HEK293 (cell line): ENCODE data around the gene LRFN2.

ENCODE experiments used
- BCL11A ChIP-seq: fragments of 450-650 bp; formaldehyde crosslinking; IDR thresholded peaks from 2 replicates; pipeline ENCODE4 v1.5.1; 2016; ENCODE audit warnings: low read depth, missing biosample characterization, missing genetic modification characterization
- HOXD13 ChIP-seq: sonication (generic); formaldehyde crosslinking; IDR thresholded peaks from 2 replicates; pipeline ENCODE4 v1.8.0; 2022; ENCODE audit warnings: missing genetic modification reagents, borderline replicate concordance
- PRDM1 ChIP-seq: fragments of 450-650 bp; formaldehyde crosslinking; IDR thresholded peaks from 2 replicates; pipeline ENCODE4; 2016; ENCODE audit warnings: missing biosample characterization, missing genetic modification characterization
- ZBTB21 ChIP-seq: fragments of 450-650 bp; formaldehyde crosslinking; IDR thresholded peaks from 2 replicates; pipeline ENCODE4 v1.5.1; 2017; ENCODE audit warnings: missing biosample characterization, missing genetic modification characterization
- TF ChIP-seq, protein P1 (sequence below): fragments of 450-650 bp; formaldehyde crosslinking; IDR thresholded peaks from 2 replicates; pipeline ENCODE4 v1.5.1; 2016; ENCODE audit warnings: missing biosample characterization, missing genetic modification characterization
- TF ChIP-seq, protein P2 (sequence below): fragments of 450-650 bp; formaldehyde crosslinking; IDR thresholded peaks from 2 replicates; pipeline ENCODE4 v1.5.1; 2016; ENCODE audit warnings: missing biosample characterization, missing genetic modification characterization, borderline replicate concordance
- TF ChIP-seq, protein P3 (sequence below): fragments of 450-650 bp; formaldehyde crosslinking; IDR thresholded peaks from 2 replicates; pipeline ENCODE4 v1.5.1; 2016; ENCODE audit warnings: missing biosample characterization, missing genetic modification characterization, borderline replicate concordance
- TF ChIP-seq, protein P4 (sequence below): fragments of 450-650 bp; formaldehyde crosslinking; IDR thresholded peaks from 2 replicates; pipeline ENCODE4 v1.5.1; 2016; ENCODE audit warnings: missing biosample characterization, missing genetic modification characterization, low read depth

DNA sequence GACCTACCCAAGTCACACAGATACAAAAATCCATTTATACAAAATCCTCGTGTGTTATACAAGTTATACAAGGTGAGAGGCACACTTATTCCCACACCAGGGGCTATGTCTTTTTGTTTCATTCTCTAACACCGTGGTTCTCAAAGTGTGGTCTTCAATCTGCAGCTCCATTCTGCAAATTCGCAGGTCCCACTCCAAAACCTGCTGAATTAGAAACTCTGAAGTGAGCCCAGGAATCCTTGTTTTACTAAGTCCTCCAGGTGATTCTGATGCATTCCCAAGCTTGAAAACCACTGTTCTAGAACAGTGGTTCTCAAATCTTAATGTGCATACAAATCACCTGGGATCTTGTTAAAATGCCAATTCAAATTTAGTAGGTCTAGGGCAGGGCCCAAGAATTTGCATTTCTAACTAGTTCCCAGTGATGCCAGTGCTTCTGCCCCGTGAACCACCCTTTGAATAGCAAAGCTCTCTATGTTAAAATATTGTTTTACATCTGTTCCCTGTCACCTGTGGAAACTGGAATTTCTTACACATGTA, 35.1 kb downstream of the LRFN2 start:
- TF ChIP-seq, protein P1, sequence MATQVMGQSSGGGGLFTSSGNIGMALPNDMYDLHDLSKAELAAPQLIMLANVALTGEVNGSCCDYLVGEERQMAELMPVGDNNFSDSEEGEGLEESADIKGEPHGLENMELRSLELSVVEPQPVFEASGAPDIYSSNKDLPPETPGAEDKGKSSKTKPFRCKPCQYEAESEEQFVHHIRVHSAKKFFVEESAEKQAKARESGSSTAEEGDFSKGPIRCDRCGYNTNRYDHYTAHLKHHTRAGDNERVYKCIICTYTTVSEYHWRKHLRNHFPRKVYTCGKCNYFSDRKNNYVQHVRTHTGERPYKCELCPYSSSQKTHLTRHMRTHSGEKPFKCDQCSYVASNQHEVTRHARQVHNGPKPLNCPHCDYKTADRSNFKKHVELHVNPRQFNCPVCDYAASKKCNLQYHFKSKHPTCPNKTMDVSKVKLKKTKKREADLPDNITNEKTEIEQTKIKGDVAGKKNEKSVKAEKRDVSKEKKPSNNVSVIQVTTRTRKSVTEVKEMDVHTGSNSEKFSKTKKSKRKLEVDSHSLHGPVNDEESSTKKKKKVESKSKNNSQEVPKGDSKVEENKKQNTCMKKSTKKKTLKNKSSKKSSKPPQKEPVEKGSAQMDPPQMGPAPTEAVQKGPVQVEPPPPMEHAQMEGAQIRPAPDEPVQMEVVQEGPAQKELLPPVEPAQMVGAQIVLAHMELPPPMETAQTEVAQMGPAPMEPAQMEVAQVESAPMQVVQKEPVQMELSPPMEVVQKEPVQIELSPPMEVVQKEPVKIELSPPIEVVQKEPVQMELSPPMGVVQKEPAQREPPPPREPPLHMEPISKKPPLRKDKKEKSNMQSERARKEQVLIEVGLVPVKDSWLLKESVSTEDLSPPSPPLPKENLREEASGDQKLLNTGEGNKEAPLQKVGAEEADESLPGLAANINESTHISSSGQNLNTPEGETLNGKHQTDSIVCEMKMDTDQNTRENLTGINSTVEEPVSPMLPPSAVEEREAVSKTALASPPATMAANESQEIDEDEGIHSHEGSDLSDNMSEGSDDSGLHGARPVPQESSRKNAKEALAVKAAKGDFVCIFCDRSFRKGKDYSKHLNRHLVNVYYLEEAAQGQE = no peak
- TF ChIP-seq PRDM1 (tag by site-specific recombination) (no peak), BCL11A (tag by site-specific recombination) (no peak), HOXD13 (no peak), ZBTB21 (tag by site-specific recombination) (no peak)
- TF ChIP-seq, protein P2, sequence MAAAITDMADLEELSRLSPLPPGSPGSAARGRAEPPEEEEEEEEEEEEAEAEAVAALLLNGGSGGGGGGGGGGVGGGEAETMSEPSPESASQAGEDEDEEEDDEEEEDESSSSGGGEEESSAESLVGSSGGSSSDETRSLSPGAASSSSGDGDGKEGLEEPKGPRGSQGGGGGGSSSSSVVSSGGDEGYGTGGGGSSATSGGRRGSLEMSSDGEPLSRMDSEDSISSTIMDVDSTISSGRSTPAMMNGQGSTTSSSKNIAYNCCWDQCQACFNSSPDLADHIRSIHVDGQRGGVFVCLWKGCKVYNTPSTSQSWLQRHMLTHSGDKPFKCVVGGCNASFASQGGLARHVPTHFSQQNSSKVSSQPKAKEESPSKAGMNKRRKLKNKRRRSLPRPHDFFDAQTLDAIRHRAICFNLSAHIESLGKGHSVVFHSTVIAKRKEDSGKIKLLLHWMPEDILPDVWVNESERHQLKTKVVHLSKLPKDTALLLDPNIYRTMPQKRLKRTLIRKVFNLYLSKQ (tag by site-specific recombination) = no peak
- TF ChIP-seq, protein P3, sequence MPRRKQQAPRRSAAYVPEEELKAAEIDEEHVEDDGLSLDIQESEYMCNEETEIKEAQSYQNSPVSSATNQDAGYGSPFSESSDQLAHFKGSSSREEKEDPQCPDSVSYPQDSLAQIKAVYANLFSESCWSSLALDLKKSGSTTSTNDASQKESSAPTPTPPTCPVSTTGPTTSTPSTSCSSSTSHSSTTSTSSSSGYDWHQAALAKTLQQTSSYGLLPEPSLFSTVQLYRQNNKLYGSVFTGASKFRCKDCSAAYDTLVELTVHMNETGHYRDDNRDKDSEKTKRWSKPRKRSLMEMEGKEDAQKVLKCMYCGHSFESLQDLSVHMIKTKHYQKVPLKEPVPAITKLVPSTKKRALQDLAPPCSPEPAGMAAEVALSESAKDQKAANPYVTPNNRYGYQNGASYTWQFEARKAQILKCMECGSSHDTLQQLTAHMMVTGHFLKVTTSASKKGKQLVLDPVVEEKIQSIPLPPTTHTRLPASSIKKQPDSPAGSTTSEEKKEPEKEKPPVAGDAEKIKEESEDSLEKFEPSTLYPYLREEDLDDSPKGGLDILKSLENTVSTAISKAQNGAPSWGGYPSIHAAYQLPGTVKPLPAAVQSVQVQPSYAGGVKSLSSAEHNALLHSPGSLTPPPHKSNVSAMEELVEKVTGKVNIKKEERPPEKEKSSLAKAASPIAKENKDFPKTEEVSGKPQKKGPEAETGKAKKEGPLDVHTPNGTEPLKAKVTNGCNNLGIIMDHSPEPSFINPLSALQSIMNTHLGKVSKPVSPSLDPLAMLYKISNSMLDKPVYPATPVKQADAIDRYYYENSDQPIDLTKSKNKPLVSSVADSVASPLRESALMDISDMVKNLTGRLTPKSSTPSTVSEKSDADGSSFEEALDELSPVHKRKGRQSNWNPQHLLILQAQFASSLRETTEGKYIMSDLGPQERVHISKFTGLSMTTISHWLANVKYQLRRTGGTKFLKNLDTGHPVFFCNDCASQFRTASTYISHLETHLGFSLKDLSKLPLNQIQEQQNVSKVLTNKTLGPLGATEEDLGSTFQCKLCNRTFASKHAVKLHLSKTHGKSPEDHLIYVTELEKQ (tag by site-specific recombination) = no peak
- TF ChIP-seq, protein P4, sequence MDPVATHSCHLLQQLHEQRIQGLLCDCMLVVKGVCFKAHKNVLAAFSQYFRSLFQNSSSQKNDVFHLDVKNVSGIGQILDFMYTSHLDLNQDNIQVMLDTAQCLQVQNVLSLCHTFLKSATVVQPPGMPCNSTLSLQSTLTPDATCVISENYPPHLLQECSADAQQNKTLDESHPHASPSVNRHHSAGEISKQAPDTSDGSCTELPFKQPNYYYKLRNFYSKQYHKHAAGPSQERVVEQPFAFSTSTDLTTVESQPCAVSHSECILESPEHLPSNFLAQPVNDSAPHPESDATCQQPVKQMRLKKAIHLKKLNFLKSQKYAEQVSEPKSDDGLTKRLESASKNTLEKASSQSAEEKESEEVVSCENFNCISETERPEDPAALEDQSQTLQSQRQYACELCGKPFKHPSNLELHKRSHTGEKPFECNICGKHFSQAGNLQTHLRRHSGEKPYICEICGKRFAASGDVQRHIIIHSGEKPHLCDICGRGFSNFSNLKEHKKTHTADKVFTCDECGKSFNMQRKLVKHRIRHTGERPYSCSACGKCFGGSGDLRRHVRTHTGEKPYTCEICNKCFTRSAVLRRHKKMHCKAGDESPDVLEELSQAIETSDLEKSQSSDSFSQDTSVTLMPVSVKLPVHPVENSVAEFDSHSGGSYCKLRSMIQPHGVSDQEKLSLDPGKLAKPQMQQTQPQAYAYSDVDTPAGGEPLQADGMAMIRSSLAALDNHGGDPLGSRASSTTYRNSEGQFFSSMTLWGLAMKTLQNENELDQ = no peak
